ENCODE data around the gene UBE2D1.
A peak's percentile ranks its signal among the peaks of the same experiment; 100 is the strongest.
"Not testable (repeated sequence)": the region's sequence is repeated elsewhere in the genome, so short reads cannot be mapped to it uniquely, and the experiment has no call there.

UBE2D1 gene

DNA sequence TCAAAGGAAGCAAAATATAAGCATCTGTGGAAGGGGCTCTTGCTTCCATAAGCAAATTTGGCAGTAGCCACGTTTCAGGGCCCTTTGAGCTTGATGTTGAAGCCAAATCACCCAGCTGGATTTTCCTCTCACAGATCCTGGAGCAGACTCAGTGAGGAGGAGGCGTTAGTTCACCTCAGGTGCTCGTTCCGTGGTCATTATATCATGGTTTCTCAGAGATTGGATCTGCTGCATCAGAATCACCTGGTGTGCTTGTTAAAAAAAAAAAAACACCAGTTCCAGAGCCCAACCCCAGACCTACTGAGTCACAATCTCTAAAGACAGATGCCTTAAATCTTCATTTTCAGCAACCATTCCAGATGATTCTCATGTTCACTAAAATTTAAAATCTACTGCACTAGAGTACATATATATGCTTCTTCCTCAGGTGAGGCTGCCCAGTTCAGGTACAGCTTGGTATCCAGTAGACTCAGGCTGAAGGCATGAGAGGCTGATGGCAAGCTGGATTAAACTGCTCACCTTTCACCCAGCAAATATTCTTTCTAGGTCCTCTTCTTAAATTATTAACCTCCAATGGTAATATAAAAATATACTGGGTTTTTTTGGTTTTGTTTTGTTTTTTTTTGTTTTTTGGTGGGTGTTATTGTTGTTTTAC lies 75.3 kb downstream of the UBE2D1 start:
- no peak for DNase-seq (ENCODE audit: low spot score)
- Histone ChIP-seq H3K9me3 (ENCODE audit: severe bottlenecking) (no peaks in the 10 kb centered on the region), H3K36me3 (ENCODE audit: low read depth) (no peaks in the 10 kb centered on the region), H3K27me3 (ENCODE audit: insufficient read depth, poor library complexity, severe bottlenecking) (no peaks in the 10 kb centered on the region), H3K4me3 (ENCODE audit: severe bottlenecking) (no peak overlapping the region), H3K4me1 (ENCODE audit: insufficient read depth, poor library complexity, severe bottlenecking) (no peaks in the 10 kb centered on the region), H3K27ac (ENCODE audit: poor library complexity, severe bottlenecking) (no peak overlapping the region)
- ATAC-seq (ENCODE audit: low read depth): no peak
- TF ChIP-seq, protein P1, sequence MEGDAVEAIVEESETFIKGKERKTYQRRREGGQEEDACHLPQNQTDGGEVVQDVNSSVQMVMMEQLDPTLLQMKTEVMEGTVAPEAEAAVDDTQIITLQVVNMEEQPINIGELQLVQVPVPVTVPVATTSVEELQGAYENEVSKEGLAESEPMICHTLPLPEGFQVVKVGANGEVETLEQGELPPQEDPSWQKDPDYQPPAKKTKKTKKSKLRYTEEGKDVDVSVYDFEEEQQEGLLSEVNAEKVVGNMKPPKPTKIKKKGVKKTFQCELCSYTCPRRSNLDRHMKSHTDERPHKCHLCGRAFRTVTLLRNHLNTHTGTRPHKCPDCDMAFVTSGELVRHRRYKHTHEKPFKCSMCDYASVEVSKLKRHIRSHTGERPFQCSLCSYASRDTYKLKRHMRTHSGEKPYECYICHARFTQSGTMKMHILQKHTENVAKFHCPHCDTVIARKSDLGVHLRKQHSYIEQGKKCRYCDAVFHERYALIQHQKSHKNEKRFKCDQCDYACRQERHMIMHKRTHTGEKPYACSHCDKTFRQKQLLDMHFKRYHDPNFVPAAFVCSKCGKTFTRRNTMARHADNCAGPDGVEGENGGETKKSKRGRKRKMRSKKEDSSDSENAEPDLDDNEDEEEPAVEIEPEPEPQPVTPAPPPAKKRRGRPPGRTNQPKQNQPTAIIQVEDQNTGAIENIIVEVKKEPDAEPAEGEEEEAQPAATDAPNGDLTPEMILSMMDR (IDR thresholded peaks at IDR 0.05; ENCODE audit: poor library complexity, severe bottlenecking): no peak

DNA sequence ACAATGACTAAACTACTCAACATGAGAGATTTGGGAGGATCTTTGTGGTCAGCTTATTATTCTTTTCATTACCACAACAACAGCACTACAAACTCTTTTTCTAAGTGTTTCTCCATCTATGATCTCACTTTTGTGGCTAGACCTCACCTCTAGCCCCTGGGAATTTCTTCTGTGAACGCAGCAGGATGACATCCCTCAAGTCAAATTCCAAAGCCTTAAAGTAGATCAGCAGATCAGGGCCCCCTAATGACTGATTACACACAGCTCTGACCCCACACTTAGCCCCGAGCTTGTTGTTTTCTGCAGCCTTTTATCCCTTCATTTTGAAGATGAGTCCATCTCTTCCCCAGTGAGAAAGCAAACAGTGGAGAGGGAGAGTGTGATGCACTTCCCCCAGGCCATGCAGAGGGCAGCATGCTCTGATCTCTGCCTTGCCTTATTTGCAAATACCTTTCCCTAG lies 77.7 kb downstream of the UBE2D1 start:
- TF ChIP-seq, protein P1 (IDR thresholded peaks at IDR 0.05; ENCODE audit: poor library complexity, severe bottlenecking): peak; percentile 15
- Histone ChIP-seq H3K9me3 (ENCODE audit: severe bottlenecking) (no peaks in the 10 kb centered on the region), H3K27me3 (ENCODE audit: insufficient read depth, poor library complexity, severe bottlenecking) (no peaks in the 10 kb centered on the region), H3K27ac (ENCODE audit: poor library complexity, severe bottlenecking) (no peak overlapping the region), H3K4me1 (ENCODE audit: insufficient read depth, poor library complexity, severe bottlenecking) (no peaks in the 10 kb centered on the region), H3K36me3 (ENCODE audit: low read depth) (no peaks in the 10 kb centered on the region), H3K4me3 (ENCODE audit: severe bottlenecking) (no peak overlapping the region)
- peak; percentile 58; the same call in 1 of the 3 replicates for ATAC-seq (ENCODE audit: low read depth)
- no peak for DNase-seq (ENCODE audit: low spot score)

DNA sequence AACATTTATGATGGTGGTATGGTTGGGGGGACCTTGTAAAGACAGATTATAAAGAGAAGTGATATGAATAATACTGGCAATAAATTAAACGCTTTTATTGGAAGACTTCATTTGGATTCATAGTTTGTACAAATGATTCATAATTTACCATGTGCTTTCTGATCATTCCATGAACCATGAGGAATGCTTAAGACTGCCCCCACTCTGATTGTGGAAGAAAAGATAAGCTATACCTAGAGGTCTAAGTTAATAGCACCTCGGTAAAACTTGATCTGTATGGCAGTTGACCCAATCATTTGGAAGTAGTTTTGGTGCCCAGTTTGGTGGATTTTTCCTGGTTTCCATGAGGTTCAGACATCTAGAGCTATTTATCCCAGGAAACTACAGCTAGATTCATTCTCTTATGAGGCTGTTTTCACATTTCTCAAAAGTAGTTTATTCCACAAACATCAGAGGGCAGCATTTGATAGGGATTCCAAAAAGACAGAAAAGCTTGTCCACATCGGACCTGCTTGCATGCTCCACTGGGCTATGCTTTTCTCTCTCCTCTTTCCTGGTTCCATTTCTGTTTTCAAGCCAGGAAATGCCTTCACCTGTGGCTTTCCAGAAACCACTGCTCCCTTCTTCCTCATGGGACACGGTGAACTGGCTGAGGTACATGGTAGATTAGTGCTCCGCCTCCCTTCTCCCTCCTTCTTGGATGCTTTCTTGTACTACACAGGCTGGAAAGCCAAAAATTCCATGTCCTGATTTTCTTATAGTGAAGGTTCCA lies 79.7 kb downstream of the UBE2D1 start:
- H3K27ac ChIP-seq (ENCODE audit: poor library complexity, severe bottlenecking): no peak overlapping the region
- H3K4me1 ChIP-seq (ENCODE audit: insufficient read depth, poor library complexity, severe bottlenecking): no peaks in the 10 kb centered on the region
- H3K4me3 ChIP-seq (ENCODE audit: severe bottlenecking): no peak overlapping the region
- H3K27me3 ChIP-seq (ENCODE audit: insufficient read depth, poor library complexity, severe bottlenecking): no peaks in the 10 kb centered on the region
- H3K36me3 ChIP-seq (ENCODE audit: low read depth): no peaks in the 10 kb centered on the region
- TF ChIP-seq, protein P1 (IDR thresholded peaks at IDR 0.05; ENCODE audit: poor library complexity, severe bottlenecking): peak; percentile 73
- DNase-seq (ENCODE audit: low spot score) (no peak), ATAC-seq (ENCODE audit: low read depth) (peak; percentile 71)
- peaks cover 2% of the 10 kb centered on the region for H3K9me3 ChIP-seq (ENCODE audit: severe bottlenecking)

DNA sequence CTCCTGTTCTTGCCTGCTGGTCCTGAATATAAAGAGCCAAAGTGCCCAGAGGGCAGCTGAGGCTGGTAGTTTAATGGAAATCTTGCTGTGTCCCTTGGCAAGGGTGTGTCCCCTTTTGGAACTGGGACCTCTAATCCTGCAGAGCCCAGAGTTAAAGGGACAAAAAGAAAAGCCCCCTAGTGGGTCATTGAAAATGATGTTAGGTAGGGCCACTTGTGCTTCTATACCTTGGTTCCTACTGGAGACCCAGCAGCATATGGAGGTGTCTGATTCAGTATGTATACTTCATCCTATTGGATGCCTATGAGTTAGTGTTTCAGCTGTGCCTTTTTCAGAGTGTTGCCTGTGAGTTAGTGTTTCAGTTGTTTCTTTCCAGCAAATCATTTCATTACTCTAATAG lies 81.0 kb downstream of the UBE2D1 start:
- DNase-seq (ENCODE audit: low spot score) (no peak), ATAC-seq (ENCODE audit: low read depth) (no peak)
- Histone ChIP-seq H3K27me3 (ENCODE audit: insufficient read depth, poor library complexity, severe bottlenecking) (no peaks in the 10 kb centered on the region), H3K4me3 (ENCODE audit: severe bottlenecking) (no peak overlapping the region), H3K36me3 (ENCODE audit: low read depth) (no peaks in the 10 kb centered on the region), H3K27ac (ENCODE audit: poor library complexity, severe bottlenecking) (no peak overlapping the region), H3K4me1 (ENCODE audit: insufficient read depth, poor library complexity, severe bottlenecking) (no peaks in the 10 kb centered on the region), H3K9me3 (ENCODE audit: severe bottlenecking) (peaks cover 2% of the 10 kb centered on the region)
- TF ChIP-seq, protein P1 (IDR thresholded peaks at IDR 0.05; ENCODE audit: poor library complexity, severe bottlenecking): no peak

DNA sequence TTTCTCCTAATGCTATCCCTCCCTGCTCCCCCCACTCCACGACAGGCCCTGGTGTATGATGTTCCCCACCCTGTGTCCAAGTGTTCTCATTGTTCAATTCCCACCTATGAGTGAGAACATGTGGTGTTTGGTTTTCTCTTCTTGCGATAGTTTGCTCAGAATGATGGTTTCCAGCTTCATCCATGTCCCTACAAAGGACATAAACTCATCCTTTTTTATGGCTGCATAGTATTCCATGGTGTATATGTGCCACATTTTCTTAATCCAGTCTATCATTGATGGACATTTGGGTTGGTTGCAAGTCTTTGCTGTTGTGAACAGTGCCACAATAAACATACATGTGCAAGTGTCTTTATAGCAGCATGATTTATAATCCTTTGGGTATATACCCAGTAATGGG lies 83.1 kb downstream of the UBE2D1 start:
- H3K4me1 ChIP-seq (ENCODE audit: insufficient read depth, poor library complexity, severe bottlenecking); DNase-seq (ENCODE audit: low spot score); H3K27ac ChIP-seq (ENCODE audit: poor library complexity, severe bottlenecking); H3K4me3 ChIP-seq (ENCODE audit: severe bottlenecking); ATAC-seq (ENCODE audit: low read depth); H3K9me3 ChIP-seq (ENCODE audit: severe bottlenecking); H3K27me3 ChIP-seq (ENCODE audit: insufficient read depth, poor library complexity, severe bottlenecking); H3K36me3 ChIP-seq (ENCODE audit: low read depth): not testable (repeated sequence)
